Upper lobe of right lung (tissue), 1 donor: Measurements from ENCODE around the gene TMEM62. TPM values are rescaled to one million over a fixed set of nuclear protein-coding genes. Genes with fewer than 3 reads are reported as not detected.
A peak's percentile ranks its signal among the peaks of the same experiment; 100 is the strongest.

ENCODE experiments used
- ATAC-seq: fragments of 200-7000 bp; cut with Tn5 transposase; one replicate; pipeline ENCODE4 v1.9.1; 2020; ENCODE audit warnings: mild to moderate bottlenecking, moderate library complexity
- DNase-seq: peaks from one replicate; pipeline ENCODE4 v3.0.0-alpha.2; 2020
- H3K27ac ChIP-seq: fragments of 200-600 bp; one replicate; pipeline ENCODE4 v1.8.0; 2022
- H3K27me3 ChIP-seq: fragments of 200-600 bp; one replicate; pipeline ENCODE4 v1.8.0; 2022; ENCODE audit warnings: mild to moderate bottlenecking
- H3K36me3 ChIP-seq: fragments of 200-600 bp; one replicate; pipeline ENCODE4 v1.8.0; 2022
- H3K4me1 ChIP-seq: fragments of 200-600 bp; one replicate; pipeline ENCODE4 v1.8.0; 2022
- H3K4me3 ChIP-seq: fragments of 200-600 bp; one replicate; pipeline ENCODE4 v1.8.0; 2022; ENCODE audit warnings: mild to moderate bottlenecking
- H3K9me3 ChIP-seq: fragments of 200-600 bp; one replicate; pipeline ENCODE4 v1.8.0; 2022
- CTCF ChIP-seq: fragments of 200-600 bp; IDR thresholded peaks from one replicate; pipeline ENCODE4 v1.8.0; 2022; ENCODE audit warnings: antibody characterized with exemption
- intact Hi-C: fragments of 100-400 bp; cut with DNase I; formaldehyde crosslinking; loops from one replicate; pipeline ENCODE4 v1.11.0; 2022
- total RNA-seq: library from RNA; stranded (reverse); fragmentation: NEBNext Ultra II Directional; extraction: Animal tissue kit (Norgen Biotek cat#: 25700); gene quantifications from one replicate; pipeline ENCODE4 v1.2.1, GENCODE V29; 2021
- donor health status: DM: no; HTN: yes; CAD: no; lungs with severe emphysema.

TMEM62 gene
- total RNA-seq, 1 donor from 2014 or later: 28.1 TPM

GRCh38 chr15:43094416-43095030 is 38.9 kb upstream of the TMEM62 start:
- H3K36me3 ChIP-seq: no peaks in the 10 kb centered on the region
- H3K4me1 ChIP-seq: peaks cover 12% of the 10 kb centered on the region
- H3K9me3 ChIP-seq: no peaks in the 10 kb centered on the region
- H3K4me3 ChIP-seq: no peak overlapping the region
- intact Hi-C loops: no loop called here
- DNase-seq (no peak), ATAC-seq (no peak)
- TF ChIP-seq CTCF: no peak
- H3K27me3 ChIP-seq: no peaks in the 10 kb centered on the region
- H3K27ac ChIP-seq: no peak overlapping the region

- intact Hi-C loops: no loop called here
- Histone ChIP-seq H3K9me3 (no peaks in the 10 kb centered on the region), H3K27me3 (no peaks in the 10 kb centered on the region), H3K4me1 (peaks cover 12% of the 10 kb centered on the region), H3K27ac (no peak overlapping the region), H3K4me3 (no peak overlapping the region), H3K36me3 (peaks cover 4% of the 10 kb centered on the region)
- DNase-seq (no peak), ATAC-seq (peak; percentile 36)
- no peak for TF ChIP-seq CTCF
These were observed 38.1 kb upstream of the TMEM62 start for GRCh38 chr15:43095243-43095642.

- DNase-seq (no peak), ATAC-seq (no peak)
- peaks cover 10% of the 10 kb centered on the region for H3K36me3 ChIP-seq
- H3K9me3 ChIP-seq: no peaks in the 10 kb centered on the region
- no peak for TF ChIP-seq CTCF
- H3K27ac ChIP-seq: no peak overlapping the region
- intact Hi-C loops: no loop called here
- peaks cover 12% of the 10 kb centered on the region for H3K4me1 ChIP-seq
- H3K4me3 ChIP-seq: no peak overlapping the region
- H3K27me3 ChIP-seq: no peaks in the 10 kb centered on the region
These were observed 37.6 kb upstream of the TMEM62 start for GRCh38 chr15:43095708-43096347.

- ATAC-seq: no peak
- no peak for TF ChIP-seq CTCF
- H3K27ac ChIP-seq: no peak overlapping the region
- intact Hi-C loops: no loop called here
- H3K4me1 ChIP-seq: peaks cover 12% of the 10 kb centered on the region
- no peak overlapping the region for H3K4me3 ChIP-seq
- no peaks in the 10 kb centered on the region for H3K9me3 ChIP-seq
- no peaks in the 10 kb centered on the region for H3K27me3 ChIP-seq
- H3K36me3 ChIP-seq: peaks cover 16% of the 10 kb centered on the region
- DNase-seq: no peak
These were observed 37.0 kb upstream of the TMEM62 start for GRCh38 chr15:43096411-43096810.

- no peak for ATAC-seq
These were observed 34.1 kb upstream of the TMEM62 start for GRCh38 chr15:43099105-43099845.

More at GRCh38 chr15:43099105-43099845, 34.1 kb upstream of the TMEM62 start:
- TF ChIP-seq CTCF: no peak
- Histone ChIP-seq H3K4me1 (peaks cover 14% of the 10 kb centered on the region), H3K9me3 (no peaks in the 10 kb centered on the region), H3K36me3 (peaks cover 16% of the 10 kb centered on the region), H3K4me3 (no peak overlapping the region), H3K27ac (no peak overlapping the region), H3K27me3 (no peaks in the 10 kb centered on the region)
- DNase-seq: no peak
- intact Hi-C loops: no loop called here
